ENCODE measurements around the gene DENND5A.
"Not testable (repeated sequence)": the region's sequence is repeated elsewhere in the genome, so short reads cannot be mapped to it uniquely, and the experiment has no call there.

DENND5A gene

DNA sequence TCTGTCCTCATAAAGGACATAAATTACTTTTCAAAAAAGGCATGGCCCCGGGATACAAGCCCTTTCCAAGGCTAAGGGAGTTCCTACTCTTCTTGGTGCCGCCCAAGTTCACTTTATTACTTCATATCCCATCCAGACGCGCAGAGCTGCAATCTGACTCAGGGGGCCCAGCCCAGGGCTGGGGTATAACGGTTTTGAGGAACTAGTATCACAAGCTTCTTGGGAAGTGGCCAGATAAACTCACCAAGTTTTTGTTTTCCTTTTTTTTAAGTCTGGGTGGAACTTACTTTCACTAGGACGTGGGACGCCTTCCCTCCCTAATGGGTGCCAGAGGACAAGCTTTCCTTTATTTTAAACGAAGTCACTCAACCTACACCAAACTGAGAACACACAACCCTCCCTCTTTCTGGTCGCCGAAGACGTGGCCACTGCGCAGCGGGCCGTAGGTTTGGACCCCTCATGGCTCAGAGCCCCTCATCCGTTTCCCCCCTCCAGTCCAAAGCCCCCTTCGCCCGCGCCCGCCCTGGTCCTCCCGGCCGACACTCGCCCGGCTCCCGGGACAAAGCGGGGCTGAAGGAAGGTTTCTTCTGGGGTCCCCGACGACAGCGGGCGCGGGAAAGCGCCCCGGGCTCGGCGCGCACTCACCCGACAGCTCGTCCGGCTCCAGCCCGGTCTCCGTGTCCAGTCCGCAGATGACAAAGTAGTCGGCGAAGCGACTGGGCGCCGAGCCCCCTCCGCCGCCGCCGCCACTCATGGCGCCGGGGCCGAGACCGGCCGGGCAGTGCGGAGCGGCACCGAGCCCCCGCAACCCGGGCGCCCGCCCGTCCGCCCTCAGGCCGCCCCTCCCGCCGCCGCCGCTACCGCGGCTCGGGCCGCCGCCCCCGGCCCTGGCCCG lies 587 bp downstream of the DENND5A start:
- no peak for FAIRE-seq

DNA sequence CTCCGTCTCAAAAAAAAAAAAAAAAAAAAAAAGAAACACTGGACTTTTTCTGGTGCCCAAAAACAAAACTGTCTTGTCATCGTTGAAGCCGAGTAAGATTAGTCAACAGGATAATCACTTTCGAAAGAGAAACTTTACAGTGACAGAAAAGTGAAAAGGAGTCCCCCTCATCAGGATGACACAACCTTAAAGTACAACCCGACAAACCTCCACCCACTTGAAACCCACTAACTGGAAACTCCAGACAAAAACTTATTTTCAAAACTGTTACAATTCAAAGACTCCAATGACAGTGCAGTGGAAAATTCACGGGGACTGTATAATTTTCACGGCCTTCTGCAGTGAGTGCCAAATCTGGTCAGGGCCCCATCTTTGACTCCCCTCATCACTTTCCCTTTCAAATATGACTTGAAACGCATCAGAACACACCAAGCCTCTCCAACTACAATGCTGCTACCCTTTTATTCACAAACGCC lies 1.3 kb downstream of the DENND5A start:
- FAIRE-seq, result no peak

DNA sequence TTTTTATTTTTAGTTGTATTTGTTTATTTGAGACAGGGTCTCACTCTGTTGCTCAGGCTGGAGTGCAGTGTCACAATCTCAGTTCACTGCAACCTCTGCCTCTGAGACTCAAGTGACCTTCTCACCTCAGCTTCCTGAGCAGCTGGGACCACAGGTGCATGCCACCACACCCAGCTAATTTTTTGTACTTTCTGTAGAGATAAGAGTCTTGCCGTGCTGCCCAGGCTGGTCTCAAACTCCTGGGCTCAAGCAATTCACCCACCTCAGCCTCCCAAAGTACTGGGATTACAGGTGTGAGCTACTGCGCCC lies 4.4 kb downstream of the DENND5A start:
- FAIRE-seq, result not testable (repeated sequence)

DNA sequence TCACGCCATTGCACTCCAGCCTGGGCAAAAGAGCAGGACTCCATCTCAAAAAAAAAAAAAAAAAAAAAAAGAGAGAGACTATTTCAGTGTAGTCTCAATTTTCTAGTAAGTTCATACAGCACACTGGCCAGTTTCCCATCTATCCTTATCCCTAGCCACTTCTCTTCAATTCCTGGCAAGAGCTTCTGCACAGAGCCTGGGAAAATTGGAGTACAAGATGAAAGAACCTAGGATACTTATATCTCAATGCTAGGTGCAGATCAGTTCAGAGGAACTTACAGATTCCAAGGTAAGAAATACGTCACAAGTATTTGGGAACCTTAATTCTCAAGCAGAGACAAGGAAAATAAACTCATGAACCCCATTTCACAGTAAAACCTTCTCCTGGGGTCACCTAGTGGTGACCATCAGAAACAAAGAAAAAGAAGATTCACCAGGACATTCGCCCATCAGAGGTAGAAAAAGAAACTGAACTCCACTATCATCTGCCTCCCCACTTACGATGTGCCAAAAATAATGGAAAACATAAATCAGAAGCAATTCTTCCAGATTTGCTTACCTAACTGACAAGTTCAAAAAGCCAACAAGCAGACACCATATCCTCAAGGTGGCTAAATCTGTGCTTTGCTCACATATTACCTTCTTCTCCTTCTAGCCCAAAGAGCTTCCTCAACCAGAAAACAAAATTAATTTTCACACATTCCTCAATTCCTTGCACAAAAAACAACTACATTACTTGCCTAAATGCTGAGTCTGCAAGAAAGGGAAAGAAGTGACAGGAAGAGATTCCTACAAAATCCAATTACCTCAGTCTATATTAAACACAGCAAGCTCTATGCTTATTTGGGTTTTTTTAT lies 4.9 kb downstream of the DENND5A start:
- no peak for FAIRE-seq

DNA sequence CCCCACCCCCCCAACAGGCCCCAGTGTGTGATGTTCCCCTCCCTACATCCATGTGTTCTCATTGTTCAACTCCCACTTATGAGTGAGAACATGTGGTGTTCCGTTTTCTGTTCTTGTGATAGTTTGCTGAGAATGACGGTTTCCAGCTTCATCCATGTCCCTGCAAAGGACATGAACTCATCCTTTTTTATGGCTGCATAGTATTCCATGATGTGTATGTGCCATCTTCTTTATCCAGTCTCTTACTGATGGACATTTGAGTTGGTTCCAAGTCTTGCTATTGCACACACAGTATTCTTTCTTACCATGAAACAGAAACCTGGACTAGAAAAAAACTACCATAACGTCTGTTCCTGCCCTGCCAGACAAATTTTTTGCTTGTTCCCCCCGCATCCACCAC lies 6.9 kb downstream of the DENND5A start:
- not testable (repeated sequence) for FAIRE-seq

DNA sequence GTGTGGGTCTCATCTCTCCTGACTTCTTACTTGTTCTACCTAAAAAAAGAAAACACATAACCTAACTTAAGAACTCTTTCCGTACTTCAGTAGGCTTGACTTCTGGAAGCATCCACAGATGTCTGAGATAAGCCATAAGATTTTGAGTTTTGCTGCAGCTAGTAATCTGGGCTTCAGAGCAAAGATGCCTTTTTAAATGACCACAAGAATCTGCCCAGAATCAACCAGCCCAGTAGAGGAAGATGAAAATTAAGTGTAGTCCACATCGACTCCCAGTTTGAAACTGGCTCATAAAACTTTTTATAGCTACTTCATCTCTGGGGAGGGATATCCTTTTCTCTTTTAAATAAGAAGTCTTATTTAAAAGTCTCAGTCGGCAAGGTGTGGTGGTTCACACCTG lies 10.7 kb downstream of the DENND5A start:
- no peak for FAIRE-seq

DNA sequence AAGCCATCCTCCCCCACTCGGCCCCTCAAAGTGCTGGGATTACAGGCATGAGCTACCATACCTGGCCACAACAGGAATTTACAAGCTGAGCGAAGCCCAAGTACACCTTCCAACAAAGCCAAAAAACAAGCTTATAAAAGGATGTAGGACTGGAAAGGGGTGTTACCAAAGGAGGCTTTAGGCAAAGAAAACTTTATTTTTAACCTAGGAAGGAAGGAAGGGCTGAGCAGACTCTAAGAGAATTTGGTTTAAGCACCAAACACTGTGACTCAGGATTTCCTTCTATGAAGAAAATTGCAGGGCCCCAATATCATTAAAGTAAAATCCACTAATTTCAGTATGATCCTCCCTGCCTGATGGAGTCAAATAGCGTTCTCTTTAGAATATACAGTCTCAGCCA lies 12.1 kb downstream of the DENND5A start:
- FAIRE-seq, result no peak

DNA sequence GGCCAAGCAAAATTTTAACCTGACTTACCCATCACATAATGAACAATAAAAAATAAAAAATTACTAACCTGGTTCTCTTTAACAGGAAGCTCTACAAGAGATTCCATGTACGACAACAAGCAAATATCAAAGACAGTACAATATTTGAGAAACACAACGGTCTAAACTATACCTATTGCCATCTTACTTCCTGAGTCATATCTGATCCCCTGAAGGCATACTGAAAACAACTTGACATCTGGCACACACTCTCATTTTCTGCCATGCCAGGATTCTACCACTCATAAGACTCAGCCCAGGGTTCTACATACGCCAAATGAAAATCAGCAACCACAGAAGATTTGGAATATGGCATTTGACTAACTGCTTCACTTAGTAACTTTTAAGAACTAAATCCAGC lies 13.8 kb downstream of the DENND5A start:
- no peak for FAIRE-seq

DNA sequence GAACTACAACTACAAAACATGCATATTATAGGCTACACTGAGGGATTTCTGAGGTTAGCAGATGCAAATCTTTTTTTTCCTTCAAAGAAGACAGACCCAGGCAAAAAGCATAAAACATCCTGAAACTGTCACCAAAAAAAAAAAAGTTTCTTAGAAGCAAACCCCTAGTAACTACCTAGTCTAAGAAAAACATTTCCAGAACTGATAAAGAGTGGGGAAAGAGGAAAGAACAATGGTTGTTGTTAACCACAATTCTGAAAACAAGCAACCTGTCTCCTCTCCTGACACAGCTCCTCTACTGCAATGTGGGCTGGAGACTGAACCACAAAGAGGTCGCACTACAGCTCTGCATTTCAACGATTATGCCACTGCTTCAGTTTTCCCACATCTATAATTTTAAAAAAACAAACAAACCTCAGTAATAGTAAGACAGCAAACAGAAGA lies 15.0 kb downstream of the DENND5A start:
- FAIRE-seq, result no peak

DNA sequence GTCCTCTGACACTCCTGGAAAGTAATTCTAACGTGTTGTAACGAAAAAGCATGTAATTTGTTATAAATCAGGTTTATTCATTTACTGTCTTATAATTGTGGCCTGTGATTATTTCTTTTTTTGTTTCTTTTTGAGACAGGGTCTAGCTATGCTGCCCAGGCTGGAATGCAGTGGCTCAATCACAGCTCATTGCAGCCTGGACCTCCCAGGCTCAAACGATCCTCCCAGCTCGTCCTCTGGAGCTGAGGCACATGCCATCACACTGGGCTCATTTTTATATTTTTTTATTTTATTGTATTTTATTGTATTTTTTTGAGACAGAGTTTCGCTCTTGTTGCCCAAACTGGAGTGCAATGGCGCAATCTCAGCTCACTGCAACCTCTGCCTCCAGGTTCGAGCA lies 15.9 kb downstream of the DENND5A start:
- no peak for FAIRE-seq

DNA sequence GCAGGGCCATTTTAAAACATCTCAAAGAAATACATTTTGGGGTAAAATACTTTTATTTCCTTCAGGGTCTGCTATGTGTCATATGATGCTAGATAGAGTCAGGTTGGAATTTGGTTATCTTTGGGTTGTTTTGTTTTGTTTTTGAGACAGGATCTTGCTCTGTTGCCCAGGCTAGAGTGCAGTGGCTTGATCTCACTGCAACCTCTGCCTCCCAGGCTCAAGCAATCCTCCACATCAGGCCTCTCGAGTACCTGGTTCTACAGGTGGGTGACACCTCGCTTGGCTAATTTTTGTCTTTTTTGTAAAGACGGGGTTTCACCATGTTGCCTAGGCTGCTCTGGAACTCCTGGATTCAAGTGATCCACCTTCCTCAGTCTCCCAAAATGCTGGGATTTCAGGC lies 17.3 kb downstream of the DENND5A start:
- FAIRE-seq, result no peak

DNA sequence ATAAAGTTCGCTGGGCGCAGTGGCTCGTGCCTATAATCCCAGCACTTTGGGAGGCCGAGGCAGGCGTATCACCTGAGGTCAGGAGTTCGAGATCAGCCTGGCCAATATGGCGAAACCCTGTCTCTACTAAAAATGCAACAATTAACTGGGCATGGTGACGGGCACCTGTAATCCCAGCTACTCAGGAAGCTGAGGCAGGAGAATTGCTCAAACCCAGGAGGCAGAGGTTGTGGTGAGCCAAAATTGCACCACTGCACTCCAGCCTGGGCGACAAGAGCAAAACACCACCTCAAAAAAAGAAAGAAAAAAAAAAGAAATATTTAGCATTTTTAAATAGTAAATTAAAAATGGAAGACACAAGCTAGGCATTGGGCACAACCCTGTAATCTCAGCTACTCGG lies 28.9 kb downstream of the DENND5A start:
- not testable (repeated sequence) for FAIRE-seq

DNA sequence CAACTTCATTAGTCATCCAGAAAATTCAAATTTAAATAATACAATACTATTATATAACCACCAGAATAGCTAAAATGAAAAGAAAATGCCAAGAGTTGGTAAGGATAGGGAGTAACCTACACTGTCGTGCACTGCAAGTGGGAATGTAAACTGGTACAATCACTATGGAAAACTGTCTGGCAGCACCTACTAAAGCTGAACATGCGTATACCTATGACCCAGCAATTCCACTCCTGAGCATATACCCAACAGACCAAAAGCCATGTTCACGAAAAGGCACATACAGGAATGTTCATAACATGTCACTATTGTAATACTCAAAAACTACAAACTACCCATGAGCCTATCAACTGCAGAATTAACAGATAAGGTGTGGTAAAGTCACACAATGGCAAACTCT lies 32.7 kb downstream of the DENND5A start:
- no peak for FAIRE-seq

DNA sequence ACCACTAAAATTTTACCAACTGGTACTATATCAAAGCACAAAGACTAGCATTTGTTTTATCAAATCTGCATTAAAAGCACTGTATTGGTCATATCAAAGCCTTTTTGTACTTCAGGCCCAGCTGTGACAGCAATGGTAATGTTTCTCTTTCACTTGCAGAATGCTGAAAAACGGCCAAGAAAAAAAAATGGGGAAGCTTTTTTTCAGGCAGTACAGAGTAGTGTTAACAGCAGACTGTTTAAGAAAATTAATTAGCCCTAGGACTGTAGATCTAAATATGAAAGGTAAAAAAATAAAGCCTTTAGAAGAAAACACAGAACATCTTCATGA lies 33.3 kb downstream of the DENND5A start:
- FAIRE-seq, result no peak

DNA sequence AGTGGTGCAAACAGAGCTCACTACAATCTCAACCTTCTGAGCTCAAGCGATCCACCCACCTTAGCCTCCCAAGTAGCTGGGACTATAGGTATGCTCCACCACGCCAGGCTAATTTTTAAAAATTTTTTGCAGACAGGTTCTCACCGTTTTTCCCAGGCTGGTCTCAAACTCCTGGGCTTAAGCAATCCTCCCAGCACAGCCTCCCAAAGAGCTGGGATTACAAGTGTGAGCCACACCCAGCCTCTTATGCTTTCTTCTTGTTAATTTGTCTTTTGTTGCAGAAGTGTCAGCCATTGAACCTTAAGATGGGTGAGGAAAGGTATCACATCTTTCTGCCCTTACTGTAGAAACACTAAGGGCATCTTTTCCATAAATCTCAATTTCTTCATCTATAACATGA lies 34.9 kb downstream of the DENND5A start:
- FAIRE-seq, result no peak

DNA sequence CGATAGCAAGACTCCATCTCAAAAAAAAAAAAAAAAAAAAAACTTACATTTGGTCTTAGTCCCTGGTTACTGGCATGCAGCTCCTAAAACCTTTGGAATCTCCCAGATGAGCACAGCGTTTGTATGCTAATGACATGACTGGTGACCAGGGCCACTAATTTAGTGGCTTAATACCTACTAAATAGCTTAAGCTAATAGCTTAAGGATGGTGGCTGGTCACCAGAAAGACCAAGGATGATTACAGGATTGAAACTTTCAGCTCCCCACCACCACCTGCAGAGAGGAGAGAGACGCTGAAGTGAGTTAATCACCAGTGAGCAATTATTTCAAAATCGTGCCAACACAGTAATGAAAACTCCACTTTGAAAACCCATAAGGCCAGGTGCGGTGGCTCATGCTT lies 37.1 kb downstream of the DENND5A start:
- no peak for FAIRE-seq

DNA sequence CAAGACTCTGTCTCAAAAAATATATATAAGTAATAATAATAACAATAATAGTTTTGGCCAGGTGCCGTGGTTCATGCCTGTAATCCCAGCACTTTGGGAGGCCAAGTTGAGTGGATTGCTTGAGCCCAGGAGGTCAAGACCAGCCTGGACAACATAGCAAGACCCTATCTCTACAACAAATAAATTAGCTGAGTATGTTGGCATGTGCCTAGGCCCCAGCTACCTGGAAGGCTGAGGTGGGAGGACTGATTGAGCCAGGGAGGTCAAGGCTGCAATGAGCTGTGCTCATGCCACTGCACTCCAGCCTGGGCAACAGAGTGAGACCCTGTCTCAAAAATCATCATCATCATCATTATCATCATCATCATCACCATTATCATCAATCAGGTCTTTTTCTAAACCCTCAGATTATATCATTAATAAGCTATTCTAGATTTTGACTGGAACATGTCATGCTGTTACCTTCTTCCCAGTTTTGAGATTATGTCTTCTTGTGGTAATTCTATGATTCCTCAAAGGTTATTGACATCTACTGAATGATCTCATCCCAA lies 39.3 kb downstream of the DENND5A start:
- FAIRE-seq, result no peak

DNA sequence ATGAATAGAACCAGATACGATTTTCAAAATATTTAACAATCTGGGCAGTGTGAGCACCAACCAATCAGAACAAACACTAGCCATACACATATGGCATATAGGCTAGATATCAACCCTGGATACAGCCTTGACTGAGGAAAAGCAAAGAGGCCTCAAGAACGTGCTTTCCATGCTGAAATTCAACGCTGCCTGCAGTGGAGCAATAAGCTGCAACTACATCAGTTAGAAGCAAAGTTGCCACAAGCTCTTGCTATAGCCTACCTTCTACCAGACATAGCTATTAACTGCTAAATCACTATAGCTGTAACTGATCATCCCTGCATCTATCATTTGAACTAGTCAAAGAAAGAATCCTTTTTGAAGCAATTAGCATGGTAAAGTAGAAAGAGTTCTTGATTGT lies 42.5 kb downstream of the DENND5A start:
- no peak for FAIRE-seq

DNA sequence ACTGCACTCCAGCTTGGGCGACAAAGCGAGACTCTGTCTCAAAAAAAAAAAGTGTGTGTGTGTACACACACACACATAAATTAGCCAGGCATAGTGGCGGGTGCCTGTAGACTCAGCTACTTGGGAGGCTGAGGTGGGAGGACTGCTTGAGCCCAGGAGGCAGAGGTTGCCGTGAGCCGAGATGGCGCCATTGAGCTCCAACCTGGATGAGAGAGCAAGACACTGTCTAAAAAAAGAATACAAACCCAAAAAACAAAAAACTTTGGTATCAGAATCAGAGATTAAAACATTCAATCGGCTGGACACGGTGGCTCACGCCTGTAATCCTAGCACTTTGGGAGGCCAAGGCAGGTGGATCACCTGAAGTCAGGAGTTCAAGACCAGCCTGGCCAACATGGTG lies 44.3 kb downstream of the DENND5A start:
- FAIRE-seq, result not testable (repeated sequence)

DNA sequence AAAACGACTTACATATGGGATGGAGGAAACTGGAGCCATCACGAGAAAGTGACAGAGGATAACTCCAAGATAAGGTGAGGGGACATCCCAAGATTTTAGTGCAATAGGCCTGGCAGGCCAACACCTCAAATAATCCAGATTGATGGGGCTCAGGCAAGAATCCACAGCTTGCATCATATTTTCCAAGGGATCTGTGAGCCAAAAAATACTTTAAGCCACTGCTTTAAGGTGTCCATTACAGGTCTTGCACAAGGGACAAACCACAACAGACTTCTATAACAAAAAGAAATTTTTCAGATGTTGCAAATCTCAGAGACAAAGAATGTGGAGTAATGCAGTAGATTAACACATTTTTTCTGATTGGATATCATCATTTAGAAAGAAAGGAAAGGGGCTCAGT lies 45.6 kb downstream of the DENND5A start:
- no peak for FAIRE-seq

DNA sequence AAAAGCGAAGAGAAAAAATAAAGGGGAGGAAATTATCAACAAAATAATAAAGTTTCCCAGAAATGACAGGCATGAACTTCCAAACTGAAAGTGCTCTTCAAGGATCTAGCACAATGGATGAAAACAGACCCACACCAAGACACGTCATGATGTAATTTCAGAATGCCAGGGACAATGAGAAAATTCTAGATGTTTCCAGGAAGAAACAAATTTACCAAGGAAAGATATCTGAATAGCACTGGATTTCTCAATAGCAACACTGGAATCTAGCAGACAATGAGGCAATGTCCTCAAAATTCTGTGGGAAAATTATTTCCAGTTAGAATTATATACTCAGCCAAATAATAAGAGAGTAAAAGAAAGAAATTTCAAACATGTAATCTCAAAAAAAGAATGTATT lies 46.0 kb downstream of the DENND5A start:
- no peak for FAIRE-seq

DNA sequence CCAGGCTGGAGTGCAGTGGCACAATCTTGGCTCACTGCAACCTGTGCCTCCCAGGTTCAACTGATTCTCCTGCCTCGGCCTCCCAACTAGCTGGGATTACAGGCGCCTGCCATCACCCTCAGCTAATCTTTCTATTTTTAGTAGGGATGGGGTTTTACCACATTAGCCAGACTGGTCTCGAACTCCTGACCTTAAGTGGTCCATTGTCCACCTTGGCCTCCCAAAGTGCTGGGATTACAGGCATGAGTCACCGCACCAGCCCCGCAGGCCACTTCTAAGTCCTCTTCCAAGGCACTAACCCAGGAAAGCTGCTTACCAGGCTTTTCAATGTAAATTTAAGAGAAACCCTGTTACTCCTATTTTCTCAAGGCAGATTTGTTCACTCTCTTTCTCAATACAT lies 50.4 kb downstream of the DENND5A start:
- no peak for FAIRE-seq

DNA sequence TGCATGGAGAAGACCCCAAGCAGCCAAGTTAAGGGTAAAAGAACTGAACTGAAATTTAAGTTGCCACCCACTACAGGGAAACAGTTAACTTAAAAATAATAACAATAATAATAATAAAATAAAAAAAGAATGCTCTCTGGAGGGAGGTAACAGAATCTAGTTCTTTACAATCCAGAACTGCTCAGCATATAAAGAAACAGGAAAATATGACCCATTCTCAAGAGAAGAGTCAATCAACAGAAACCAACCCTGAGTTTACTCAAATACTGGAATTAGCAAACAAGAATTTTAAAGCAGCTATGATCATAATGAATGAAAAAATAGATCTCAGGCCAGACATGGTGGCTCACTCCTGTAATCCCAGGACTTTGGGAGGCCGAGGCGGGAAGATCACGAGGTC lies 53.8 kb downstream of the DENND5A start:
- no peak for FAIRE-seq

DNA sequence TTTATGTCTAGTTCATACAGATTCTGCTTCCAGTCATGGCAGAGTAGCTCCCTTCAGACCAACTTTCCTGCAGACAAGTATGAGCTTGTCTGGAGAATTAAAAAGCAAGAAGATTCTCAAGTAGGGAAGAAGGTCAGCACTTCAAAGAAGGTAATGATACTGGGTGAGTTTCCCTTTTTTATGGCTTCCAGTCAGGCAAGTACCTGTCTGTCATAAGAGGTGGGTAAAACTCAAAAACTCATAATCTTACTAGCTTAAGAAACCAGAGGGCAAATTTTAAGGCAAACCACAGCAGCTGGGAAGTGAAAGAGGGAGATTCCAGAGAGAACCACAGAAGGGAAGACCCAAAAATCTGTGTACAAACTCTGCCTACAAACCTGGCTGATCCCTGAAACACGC lies 54.2 kb downstream of the DENND5A start:
- FAIRE-seq, result no peak
